Kidney (tissue), 14 donors: ENCODE measurements around the gene WNK2. TPM values are rescaled to one million over a fixed set of nuclear protein-coding genes. Genes with fewer than 3 reads are reported as not detected.

Experiments
- DNase-seq, 5 donors: peaks; one replicate each; pipeline ENCODE4 v3.0.0-alpha.2; 2013 to 2020
- FAIRE-seq: peaks from 2 replicates; lab custom pipeline; 2012; peaks lifted over from hg19 to GRCh38; lab: Jason Lieb, UNC
- H3K27ac ChIP-seq, 2 donors: one replicate each; pipeline ENCODE4 v1.7.0; 2013; ENCODE audit warnings: low read depth in 2 of 2, low read length in 2 of 2, inconsistent platforms in 1 of 2
- H3K27me3 ChIP-seq: one replicate; pipeline ENCODE4 v1.7.1; 2013; ENCODE audit warnings: low read length, inconsistent platforms; ENCODE audit not compliant: control insufficient read depth, insufficient read depth
- H3K36me3 ChIP-seq, 3 donors: one replicate each; pipeline versions ENCODE4 v1.7.0 to v1.7.1; 2013; ENCODE audit warnings: low read length in 3 of 3, control low read depth in 1 of 3, inconsistent platforms in 1 of 3; ENCODE audit not compliant: insufficient read depth in 3 of 3, control insufficient read depth in 2 of 3
- H3K4me1 ChIP-seq, 3 donors: one replicate each; pipeline versions ENCODE4 v1.7.0 to v1.7.1; 2013; ENCODE audit warnings: low read length in 3 of 3, inconsistent platforms in 1 of 3, low read depth in 1 of 3; ENCODE audit not compliant: control insufficient read depth in 2 of 3, insufficient read depth in 2 of 3
- H3K4me3 ChIP-seq, 3 donors: one replicate each; pipeline versions ENCODE4 v1.7.0 to v1.8.1; 2013; ENCODE audit warnings: low read length in 3 of 3, control low read depth in 1 of 3, inconsistent platforms in 1 of 3
- H3K9ac ChIP-seq, 3 donors: one replicate each; pipeline versions ENCODE4 v1.7.0 to v1.7.1; 2013; ENCODE audit warnings: low read length in 3 of 3, control low read depth in 1 of 3, inconsistent platforms in 1 of 3
- H3K9me3 ChIP-seq, 3 donors: one replicate each; pipeline versions ENCODE4 v1.7.0 to v1.7.1; 2013; ENCODE audit warnings: low read length in 3 of 3, control low read depth in 1 of 3, inconsistent platforms in 1 of 3; ENCODE audit not compliant: control insufficient read depth in 2 of 3, insufficient read depth in 1 of 3
- CTCF ChIP-seq: IDR thresholded peaks from 3 replicates; pipeline ENCODE4 v1.5.1; 2012; ENCODE audit warnings: mild to moderate bottlenecking, moderate library complexity, borderline replicate concordance; ENCODE audit not compliant: insufficient read depth; ENCODE audit errors: extremely low read depth
- intact Hi-C: fragments of 100-400 bp; cut with DNase I; formaldehyde crosslinking; loops from one replicate; pipeline ENCODE4 v1.11.1; 2022
- polyA plus RNA-seq: library from polyadenylated mRNA; stranded (reverse); fragments of 350-450 nt; fragmentation: Illumina TruSeq; extraction: RNeasy Lipid Tissue Mini Kit (QIAGEN cat#74804); gene quantifications from one replicate; pipeline ENCODE4 v1.2.3, GENCODE V29; 2014; ENCODE audit warnings: low read depth, low replicate concordance; ENCODE audit not compliant: insufficient read depth
- total RNA-seq: library from RNA; stranded (reverse); fragmentation: NEBNext Ultra II Directional; extraction: Animal tissue kit (Norgen Biotek cat#: 25700); gene quantifications from one replicate; pipeline ENCODE4 v1.2.1, GENCODE V29; 2021
- donor health status: control.
- donor health status: control.
- donor health status: control.
- donor health status: control.
- donor health status: control.
- donor health status: DM: yes; HTN: yes; CAD: no.
- donor health status: Normal renal cell carcinoma (clear cell type).

WNK2 gene
- total and polyA plus RNA-seq, 2 donors from 2014 or later, result 1.5 to 4.8 TPM

GRCh38 chr9:93247099-93247865 lies 63.3 kb downstream of the WNK2 start:
- Histone ChIP-seq H3K4me1 (no peaks in the 10 kb centered on the region), H3K27ac (no peak overlapping the region), H3K4me3 (no peak overlapping the region), H3K9ac (no peak overlapping the region), H3K9me3 (no peaks in the 10 kb centered on the region), H3K27me3 (no peaks in the 10 kb centered on the region), H3K36me3 (no peaks in the 10 kb centered on the region)
- FAIRE-seq (no peak), DNase-seq (no peak)
- TF ChIP-seq CTCF, result no peak
- intact Hi-C loops, result no loop called here

- Histone ChIP-seq H3K27me3 (no peaks in the 10 kb centered on the region), H3K4me1 (no peaks in the 10 kb centered on the region), H3K9me3 (no peaks in the 10 kb centered on the region), H3K9ac (no peak overlapping the region), H3K4me3 (no peak overlapping the region), H3K36me3 (no peaks in the 10 kb centered on the region), H3K27ac (no peak overlapping the region)
- intact Hi-C loops, result no loop called here
- TF ChIP-seq CTCF, result no peak
- no peak for FAIRE-seq
- peak in 1 of 5 donors; percentile 53 for DNase-seq
These were observed 64.0 kb downstream of the WNK2 start for GRCh38 chr9:93247892-93248291.

- FAIRE-seq, result no peak
- intact Hi-C loops, result no loop called here
- TF ChIP-seq CTCF, result no peak
These were observed 64.6 kb downstream of the WNK2 start for GRCh38 chr9:93248386-93249040.

More at GRCh38 chr9:93248386-93249040, 64.6 kb downstream of the WNK2 start:
- H3K9ac ChIP-seq, result no peak overlapping the region
- no peak overlapping the region for H3K4me3 ChIP-seq
- no peaks in the 10 kb centered on the region for H3K4me1 ChIP-seq
- no peaks in the 10 kb centered on the region for H3K9me3 ChIP-seq
- no peaks in the 10 kb centered on the region for H3K27me3 ChIP-seq
- peak in 1 of 5 donors; percentile 18 for DNase-seq
- no peaks in the 10 kb centered on the region for H3K36me3 ChIP-seq
- H3K27ac ChIP-seq, result no peak overlapping the region
